GM12878 (cell line): ENCODE measurements around the gene MACROD2. TPM values are rescaled to one million over a fixed set of nuclear protein-coding genes. Genes with fewer than 3 reads are reported as not detected.

Experiments used
- CEBPB ChIP-seq, 2 experiments: fragments of 150-350 bp in 1 of 2; IDR thresholded peaks; 2 replicates each; pipeline ENCODE4 v1.6.1; 2012 to 2014; ENCODE audit warnings: low read depth in 2 of 2, low read length in 2 of 2, borderline replicate concordance in 1 of 2, inconsistent platforms in 1 of 2
- IKZF1 ChIP-seq: fragments of 450-650 bp; conservative IDR thresholded peaks from 2 replicates; pipeline ENCODE4 v1.6.1; 2017; ENCODE audit warnings: antibody characterized with exemption, mild to moderate bottlenecking
- IRF4 ChIP-seq: IDR thresholded peaks from 2 replicates; pipeline ENCODE4 v1.6.1; 2011; ENCODE audit warnings: low read depth, low read length
- JUNB ChIP-seq: IDR thresholded peaks from 2 replicates; pipeline ENCODE4 v1.6.1; 2016; ENCODE audit warnings: antibody characterized with exemption, mild to moderate bottlenecking
- MTA2 ChIP-seq: fragments of 450-650 bp; IDR thresholded peaks from 2 replicates; pipeline ENCODE4 v1.6.1; 2016; ENCODE audit warnings: low read depth, mild to moderate bottlenecking, moderate library complexity
- NFXL1 ChIP-seq: fragments of 450-650 bp; IDR thresholded peaks from 2 replicates; pipeline ENCODE4 v1.6.1; 2017; ENCODE audit warnings: antibody characterized with exemption, mild to moderate bottlenecking, borderline replicate concordance
- NR2C1 ChIP-seq: fragments of 450-650 bp; IDR thresholded peaks from 2 replicates; pipeline ENCODE4 v1.6.1; 2017; ENCODE audit warnings: antibody characterized with exemption, mild to moderate bottlenecking, moderate library complexity
- NR2F1 ChIP-seq: fragments of 450-650 bp; conservative IDR thresholded peaks from 2 replicates; pipeline ENCODE4 v1.6.1; 2017; ENCODE audit warnings: mild to moderate bottlenecking
- RFX5 ChIP-seq: IDR thresholded peaks from 2 replicates; pipeline ENCODE4 v1.6.1; 2011; ENCODE audit warnings: low read depth, low read length, improper control_type of control experiment
- SREBF1 ChIP-seq: IDR thresholded peaks from 2 replicates; pipeline ENCODE4 v1.6.1; 2012; ENCODE audit warnings: mild to moderate bottlenecking, low read length
- TARDBP ChIP-seq: IDR thresholded peaks from 2 replicates; pipeline ENCODE4 v1.6.1; 2016; ENCODE audit warnings: borderline replicate concordance
- polyA plus RNA-seq, 11 experiments: library from polyadenylated mRNA; depleted of rRNA in 4 of 11; unstranded in 6 of 11; stranded (reverse) in 5 of 11; fragments of >200 nt; fragmentation: Nextera tagmentation in 4 of 11; fragmentation: Illumina TruSeq in 1 of 11; extraction: Ambion mirVana in 4 of 11; extraction: Trizol in 1 of 11; gene quantifications; 1 replicate in 1 of 11; 2 replicates in 10 of 11; pipeline versions ENCODE4 v1.2.1 to v1.2.3, GENCODE V29; 2011 to 2016; ENCODE audit warnings: inconsistent platforms in 2 of 11, missing spikeins in 2 of 11, low read depth in 1 of 11
- total RNA-seq, 4 experiments: library from RNA; depleted of rRNA in 3 of 4; stranded (reverse); fragments of >200 nt in 3 of 4; fragmentation: Illumina TruSeq in 1 of 4; extraction: Trizol in 1 of 4; gene quantifications; 2 replicates each; pipeline versions ENCODE4 v1.2.1 to v1.2.3, GENCODE V29; 2013 to 2021
- TF ChIP-seq, protein P1 (sequence below): fragments of 450-650 bp; IDR thresholded peaks from 2 replicates; pipeline ENCODE4 v1.6.1; 2017; ENCODE audit warnings: low read depth, mild to moderate bottlenecking, moderate library complexity
- TF ChIP-seq, protein P2 (sequence below): IDR thresholded peaks from 2 replicates; pipeline ENCODE4 v1.6.1; 2011; ENCODE audit warnings: borderline replicate concordance, low read depth, mild to moderate bottlenecking, moderate library complexity, low read length; ENCODE audit not compliant: insufficient read depth, poor library complexity, severe bottlenecking
- TF ChIP-seq, protein P3 (sequence below): IDR thresholded peaks from 2 replicates; pipeline ENCODE4 v1.6.1; 2012; ENCODE audit warnings: low read depth, low read length, improper control_type of control experiment

The MACROD2 gene
- total and polyA plus RNA-seq, 10 of the 15 experiments (the other 5 are each of a cell fraction or from before 2014, with no cell fraction given): 1.1 to 21.5 (median 2.2) TPM

DNA sequence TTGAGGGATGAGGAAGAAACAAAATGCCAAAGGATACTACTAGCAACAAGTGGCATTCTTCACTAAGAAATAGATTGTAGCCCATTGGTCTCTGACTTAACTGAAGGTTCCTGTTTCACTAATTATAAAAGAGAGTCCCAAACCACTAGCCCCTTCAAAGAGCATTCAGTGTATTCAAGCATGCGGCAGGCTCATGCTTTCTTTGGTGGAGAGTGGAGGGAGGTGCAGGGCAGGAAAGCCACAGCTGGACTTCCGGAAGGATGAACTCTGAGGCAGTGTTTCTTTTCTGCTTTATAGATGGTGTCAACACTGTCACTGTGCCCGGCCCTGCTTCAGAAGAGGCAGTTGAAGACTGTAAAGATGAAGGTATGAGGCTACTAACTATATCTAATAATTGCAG is 1941.9 kb downstream of the MACROD2 start (continued):
- TF ChIP-seq NFXL1 (no peak), TARDBP (no peak), NR2F1 (no peak; the same call in 1 of the 2 replicates), IRF4 (no peak), CEBPB (IDR thresholded peaks at IDR 0.05; ENCODE audit: borderline replicate concordance in 1 of 2, low read depth in 2 of 2, low read length in 2 of 2) (no peak), JUNB (no peak), SREBF1 (no peak), RFX5 (no peak), MTA2 (peak; percentile 44; the same call in 1 of the 2 replicates), IKZF1 (0 out of 2 replicates have a peak, but pooled peaks have one; percentile 19), NR2C1 (no peak)
- TF ChIP-seq, protein P1, sequence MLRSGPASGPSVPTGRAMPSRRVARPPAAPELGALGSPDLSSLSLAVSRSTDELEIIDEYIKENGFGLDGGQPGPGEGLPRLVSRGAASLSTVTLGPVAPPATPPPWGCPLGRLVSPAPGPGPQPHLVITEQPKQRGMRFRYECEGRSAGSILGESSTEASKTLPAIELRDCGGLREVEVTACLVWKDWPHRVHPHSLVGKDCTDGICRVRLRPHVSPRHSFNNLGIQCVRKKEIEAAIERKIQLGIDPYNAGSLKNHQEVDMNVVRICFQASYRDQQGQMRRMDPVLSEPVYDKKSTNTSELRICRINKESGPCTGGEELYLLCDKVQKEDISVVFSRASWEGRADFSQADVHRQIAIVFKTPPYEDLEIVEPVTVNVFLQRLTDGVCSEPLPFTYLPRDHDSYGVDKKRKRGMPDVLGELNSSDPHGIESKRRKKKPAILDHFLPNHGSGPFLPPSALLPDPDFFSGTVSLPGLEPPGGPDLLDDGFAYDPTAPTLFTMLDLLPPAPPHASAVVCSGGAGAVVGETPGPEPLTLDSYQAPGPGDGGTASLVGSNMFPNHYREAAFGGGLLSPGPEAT: no peak
- TF ChIP-seq, protein P2, sequence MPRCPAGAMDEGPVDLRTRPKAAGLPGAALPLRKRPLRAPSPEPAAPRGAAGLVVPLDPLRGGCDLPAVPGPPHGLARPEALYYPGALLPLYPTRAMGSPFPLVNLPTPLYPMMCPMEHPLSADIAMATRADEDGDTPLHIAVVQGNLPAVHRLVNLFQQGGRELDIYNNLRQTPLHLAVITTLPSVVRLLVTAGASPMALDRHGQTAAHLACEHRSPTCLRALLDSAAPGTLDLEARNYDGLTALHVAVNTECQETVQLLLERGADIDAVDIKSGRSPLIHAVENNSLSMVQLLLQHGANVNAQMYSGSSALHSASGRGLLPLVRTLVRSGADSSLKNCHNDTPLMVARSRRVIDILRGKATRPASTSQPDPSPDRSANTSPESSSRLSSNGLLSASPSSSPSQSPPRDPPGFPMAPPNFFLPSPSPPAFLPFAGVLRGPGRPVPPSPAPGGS: no peak
- TF ChIP-seq, protein P3, sequence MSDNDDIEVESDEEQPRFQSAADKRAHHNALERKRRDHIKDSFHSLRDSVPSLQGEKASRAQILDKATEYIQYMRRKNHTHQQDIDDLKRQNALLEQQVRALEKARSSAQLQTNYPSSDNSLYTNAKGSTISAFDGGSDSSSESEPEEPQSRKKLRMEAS: 0 out of 2 replicates have a peak, but pooled peaks have one; percentile 35
